H4 (cell line): ENCODE results near the gene UGDH. TPM values are rescaled to one million over a fixed set of nuclear protein-coding genes. Genes with fewer than 3 reads are reported as not detected.
A peak's percentile ranks its signal among the peaks of the same experiment; 100 is the strongest.
"Not testable (repeated sequence)": the region's sequence is repeated elsewhere in the genome, so short reads cannot be mapped to it uniquely, and the experiment has no call there.

Source experiments
- DNase-seq: peaks from one replicate; pipeline ENCODE4 v3.0.0-alpha.2; 2015; ENCODE audit warnings: low spot score
- total RNA-seq: library from RNA; depleted of rRNA; stranded (reverse); fragments of >200 nt; shearing (Covaris generic); gene quantifications from 2 replicates; pipeline ENCODE4 v1.2.3, GENCODE V29; 2014

Gene UGDH
- total RNA-seq, 1 experiment from 2014 or later: 170 TPM

DNA sequence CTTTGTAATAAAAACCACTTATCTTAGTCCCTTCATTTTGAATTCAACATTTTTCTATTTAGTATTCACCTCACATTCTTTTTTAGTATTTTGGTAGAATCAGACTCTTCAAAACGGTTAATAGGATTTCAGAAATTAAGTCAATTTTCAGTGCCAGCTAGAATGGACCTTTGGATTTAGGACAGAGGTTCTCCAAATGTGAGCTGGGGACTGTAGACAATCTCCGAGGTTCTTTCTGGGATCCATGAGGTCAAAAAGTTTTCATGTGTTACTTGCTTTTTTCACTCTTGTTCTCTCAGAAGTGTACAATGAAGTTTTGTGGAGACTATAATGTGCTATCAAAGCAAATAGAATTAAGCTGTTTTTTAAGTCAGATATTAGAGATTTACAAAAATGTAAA is 2.3 kb upstream of the UGDH start:
- DNase-seq: no peak

DNA sequence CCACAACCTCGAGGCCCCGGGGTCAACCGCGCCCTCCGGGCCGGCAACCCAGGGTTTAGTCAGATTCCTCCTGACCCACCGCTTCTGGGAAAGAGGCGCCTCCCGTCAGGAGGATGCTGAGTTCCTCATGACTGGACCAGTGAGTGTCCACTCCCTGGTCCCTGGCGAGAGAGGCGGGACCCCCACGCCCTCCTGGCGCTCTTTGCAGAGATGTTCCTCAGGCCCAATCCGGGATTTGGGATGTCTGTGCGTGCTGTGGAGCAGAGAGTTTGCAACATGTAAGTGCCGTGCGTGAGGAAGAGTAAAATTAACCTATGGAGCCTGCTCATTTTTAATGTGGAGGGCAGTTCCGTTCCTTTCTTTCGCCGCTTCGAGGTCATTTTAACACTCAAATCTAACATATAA is 824 bp upstream of the UGDH start:
- no peak for DNase-seq

DNA sequence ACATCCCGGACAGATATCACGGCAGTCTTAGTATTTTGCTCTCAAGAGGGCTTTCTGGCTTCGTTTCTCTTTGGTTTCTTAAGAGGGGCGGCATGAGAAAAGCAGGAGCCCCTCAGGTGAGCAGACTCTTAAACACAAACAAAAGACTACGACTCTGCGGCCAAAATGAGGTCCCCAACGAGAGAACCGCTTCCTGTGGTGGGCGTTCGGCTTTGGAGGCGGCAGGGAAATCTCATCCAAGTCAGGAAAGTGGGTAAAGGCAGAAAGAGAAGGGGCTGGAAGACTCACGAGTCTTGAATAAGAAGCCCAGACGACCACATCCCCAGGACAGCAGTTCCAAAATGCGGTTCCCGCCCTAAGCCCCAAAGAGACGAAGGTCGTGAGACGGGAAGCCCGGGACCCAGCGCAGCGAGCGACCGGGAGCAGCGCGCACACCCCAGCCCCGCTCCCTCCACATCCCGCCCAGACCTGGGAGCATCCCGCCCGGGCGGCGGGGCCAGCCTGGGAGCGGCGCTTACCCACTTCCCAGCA is 409 bp downstream of the UGDH start:
- DNase-seq: peak; percentile 6

DNA sequence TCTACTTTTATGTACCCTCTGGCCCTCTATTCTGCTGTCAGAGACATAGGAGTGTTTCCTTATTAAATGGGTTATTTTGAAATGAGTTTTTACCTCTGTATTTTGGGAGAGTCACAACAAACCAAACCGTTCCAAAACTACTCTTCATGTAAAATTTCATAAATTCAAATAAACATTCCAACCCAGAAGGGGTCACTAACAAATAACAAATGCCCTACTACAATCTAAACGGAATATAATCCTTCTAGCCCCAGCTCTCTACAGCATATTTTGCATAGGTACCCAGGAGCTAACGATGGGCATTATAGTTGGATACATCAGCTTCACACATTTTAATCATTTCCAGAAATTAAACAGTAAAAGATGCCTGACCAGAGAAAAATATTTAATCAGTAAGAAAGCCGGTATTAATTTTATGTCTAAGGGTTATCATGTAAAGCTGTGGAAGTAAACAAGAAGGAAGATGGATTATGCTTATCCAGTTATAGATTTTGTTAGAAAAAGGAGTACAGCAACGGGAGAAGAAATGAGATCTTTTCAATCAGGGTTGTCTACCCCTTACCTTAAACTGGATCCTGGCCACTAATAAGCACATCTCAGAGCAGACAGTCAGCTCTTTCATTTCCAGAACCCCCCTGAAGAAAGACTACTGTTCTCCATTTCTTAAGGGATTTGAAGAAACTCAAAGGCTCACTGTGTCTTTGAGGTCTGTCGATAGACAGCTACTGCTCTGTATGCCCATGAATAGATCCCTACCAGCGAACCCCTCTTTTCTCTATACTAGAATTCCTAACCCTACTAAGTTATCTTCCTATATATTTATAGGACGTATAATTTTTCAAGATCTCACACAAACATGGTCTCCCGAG is 1.2 kb downstream of the UGDH start:
- no peak for DNase-seq

DNA sequence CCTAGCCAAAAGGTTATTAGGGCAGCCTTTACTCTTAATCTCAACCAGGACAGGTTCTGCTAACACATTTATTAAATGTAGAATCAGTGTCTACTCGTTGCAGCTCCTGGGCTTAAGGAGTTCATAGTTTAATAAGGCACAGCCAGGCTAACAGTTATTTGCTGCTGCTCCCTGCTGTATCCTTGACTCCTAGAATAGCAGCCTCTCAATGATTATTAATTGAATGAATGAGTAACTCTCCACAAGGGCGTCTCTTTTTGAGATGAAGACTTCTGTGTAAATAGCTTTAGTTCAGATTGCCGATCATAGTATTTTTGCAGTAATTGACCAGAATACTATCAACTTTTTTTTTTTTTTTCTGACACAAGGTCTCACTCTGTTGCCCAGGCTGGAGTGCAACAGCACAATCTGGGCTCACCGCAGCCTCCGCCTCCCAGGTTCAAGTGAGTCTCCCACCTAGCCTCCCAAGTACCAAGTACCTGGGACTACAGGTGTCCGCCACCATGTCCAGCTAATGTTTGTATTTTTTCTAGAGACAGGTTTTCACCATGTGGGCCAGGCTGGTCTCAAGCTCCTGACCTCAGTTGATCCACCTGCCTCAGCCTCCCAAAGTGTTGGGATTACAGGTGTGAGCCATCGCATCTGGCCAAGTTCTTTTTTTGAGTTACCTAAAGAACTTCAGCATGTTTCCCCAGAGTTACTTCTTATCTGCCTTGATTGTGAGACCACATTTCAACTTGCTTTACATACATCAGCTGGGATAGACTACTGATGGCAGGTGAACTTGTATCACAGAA is 2.9 kb downstream of the UGDH start:
- no peak for DNase-seq

DNA sequence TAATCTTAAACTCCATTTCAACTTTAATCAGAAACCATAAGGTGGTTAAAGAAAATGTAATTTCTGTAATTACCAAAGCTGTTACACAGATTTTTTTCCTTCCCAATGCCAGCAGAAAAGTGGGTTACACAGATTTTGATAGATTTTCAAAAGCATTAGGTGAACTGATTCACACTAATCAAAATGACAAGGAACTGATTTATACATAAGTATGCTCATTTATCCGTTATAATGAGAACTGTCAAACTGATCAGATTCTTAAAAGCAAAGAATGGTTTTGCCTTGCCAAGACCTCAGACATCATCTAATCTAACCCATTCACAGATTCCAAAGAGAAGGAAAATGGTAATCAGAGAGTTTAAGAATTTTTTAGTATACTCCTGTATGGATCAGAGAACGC is 5.2 kb downstream of the UGDH start:
- no peak for DNase-seq

DNA sequence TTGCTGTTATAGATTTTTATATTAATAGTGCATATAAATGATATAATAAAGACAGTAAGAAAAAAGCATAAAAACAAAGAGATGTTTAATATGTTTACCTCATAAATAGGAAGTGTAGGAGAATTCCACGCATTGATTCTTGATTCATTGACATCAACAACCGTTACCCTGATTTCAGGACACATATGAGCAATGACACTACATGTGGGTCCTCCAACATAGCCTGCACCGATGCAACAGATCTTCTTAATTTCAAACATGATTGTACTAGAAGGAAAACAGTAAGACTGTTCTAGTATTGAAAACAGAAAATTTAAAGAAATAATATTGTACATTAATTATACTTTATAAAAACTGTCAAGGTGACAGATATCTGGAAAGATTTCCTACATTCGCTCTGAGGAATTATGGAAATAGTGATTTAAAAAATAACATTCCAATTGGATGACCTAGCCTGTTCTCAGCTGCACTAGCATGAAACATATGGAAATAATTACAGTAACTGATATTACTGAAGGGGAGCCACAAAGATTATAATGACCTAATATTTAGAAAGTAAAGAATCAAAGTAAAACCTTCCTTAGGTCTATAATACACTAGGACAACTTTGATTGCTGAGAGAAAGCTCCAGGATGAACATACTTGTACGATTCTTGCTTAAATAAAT is 5.9 kb downstream of the UGDH start:
- DNase-seq: no peak

DNA sequence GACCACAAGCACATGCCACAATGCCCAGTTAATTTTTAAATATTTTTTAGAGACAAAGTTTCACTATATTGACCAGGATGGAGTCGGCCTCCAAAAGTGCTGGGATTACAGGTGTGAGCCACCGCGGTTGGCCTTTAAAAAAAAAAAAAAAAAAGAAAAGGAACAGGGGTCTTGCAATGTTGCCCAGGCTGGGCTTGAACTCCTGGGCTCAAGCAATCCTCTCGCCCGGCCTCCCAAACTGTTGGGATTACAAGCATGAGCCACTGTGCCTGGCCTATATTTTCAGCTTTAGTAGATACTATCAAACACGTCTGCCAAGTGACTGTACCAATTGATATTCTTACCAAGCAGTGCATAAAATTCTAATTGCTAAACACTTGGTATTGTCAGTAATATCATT is 8.8 kb downstream of the UGDH start:
- DNase-seq: no peak

DNA sequence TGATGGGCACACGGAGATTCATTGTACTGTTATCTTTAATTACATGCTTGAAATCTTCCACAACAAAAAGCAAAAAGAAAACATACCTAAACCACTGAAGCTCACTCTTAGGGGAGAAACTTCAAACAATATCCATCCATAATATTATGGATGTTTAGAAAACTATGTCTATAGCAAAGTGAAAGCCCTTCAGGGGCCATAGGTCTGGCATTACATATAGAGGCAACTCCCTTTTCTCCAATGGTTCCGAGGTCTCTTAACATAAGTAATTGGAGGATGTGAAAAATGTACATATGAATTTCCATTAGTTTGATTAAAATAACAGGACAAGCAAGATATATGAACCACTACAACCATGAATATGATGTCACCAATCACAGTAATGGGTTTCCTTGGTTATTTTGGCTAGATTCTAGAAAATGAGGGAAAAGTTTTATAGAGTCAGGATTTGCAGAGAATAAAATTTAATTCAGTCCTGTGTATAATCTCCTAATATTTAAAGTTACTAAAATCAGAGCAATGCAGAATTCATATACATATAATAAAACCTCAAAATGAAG is 10.8 kb downstream of the UGDH start:
- no peak for DNase-seq

DNA sequence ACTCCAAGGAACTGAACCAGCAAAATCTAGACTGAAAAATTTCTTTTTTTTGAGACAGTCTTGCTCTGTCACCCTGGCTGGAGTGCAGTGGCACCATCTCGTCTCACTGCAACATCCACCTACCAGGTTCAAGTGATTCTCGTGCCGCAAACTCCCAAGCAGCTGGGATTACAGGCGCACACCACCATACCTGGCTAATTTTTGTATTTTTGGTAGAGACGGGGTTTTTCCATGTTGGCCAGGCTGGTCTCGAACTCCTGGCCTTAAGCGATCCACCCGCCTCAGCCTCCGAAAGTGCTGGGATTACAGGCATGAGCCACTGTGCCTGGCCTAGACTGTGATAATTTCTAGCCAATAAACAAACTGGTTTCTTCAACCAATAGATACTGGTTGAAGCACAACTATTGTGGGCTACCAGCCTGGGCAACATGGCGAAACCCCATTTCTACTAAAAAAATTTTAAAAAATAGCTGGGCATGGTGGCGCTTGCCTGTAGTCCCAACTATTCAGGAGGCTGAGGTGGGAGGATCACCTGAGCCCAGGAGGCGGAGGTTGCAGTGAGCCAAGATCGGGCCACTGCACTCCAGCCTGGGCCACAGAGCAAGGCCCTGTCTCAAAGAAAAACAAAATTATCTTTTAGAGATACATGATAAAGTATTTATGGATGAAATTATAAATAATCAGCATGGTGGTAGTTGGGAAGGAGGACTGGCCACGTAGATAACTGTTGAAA is 11.4 kb downstream of the UGDH start:
- DNase-seq: not testable (repeated sequence)

DNA sequence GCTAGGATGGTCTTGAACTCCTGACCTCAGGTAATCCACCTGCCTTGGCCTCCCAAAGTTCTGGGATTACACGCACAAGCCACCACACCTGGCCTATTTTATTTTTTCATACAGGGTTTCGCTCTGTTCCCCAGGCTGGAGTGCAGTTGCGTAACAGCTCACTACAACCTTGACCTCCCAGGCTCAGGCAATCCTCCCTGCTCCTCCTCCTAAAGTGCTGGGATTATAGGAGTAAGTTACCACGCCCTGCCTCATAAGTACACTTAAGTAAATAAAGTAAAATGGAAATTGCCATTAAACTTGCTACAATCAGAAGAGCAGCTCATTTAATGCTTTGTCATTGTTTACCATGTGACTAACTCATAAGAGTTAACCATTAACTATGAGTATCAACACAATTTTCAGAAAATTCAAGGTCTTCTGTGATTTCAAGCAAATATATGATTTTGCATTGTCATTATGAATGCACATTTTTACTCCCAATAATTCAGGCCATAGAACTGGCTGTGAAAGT is 12.3 kb downstream of the UGDH start:
- DNase-seq: peak; percentile 91

DNA sequence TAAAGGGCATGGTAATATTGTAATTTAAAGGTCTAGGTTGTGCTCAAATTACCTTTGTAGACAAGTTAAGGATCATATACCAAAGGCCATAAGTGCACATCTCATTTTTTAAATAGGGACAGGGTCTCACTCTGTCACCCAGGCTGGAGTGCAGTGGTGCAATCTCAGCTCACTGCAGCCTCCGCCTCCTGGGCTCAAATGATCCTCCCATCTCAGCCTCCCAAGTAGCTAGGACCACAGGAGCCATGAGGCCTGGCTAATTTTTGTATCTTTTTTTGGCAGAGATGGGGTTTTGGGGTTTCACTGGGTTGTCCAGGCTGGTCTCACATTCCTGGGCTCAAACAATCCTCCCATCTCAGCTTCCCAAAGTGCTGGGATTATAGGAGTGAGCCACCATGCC is 13.0 kb downstream of the UGDH start:
- DNase-seq: not testable (repeated sequence)

DNA sequence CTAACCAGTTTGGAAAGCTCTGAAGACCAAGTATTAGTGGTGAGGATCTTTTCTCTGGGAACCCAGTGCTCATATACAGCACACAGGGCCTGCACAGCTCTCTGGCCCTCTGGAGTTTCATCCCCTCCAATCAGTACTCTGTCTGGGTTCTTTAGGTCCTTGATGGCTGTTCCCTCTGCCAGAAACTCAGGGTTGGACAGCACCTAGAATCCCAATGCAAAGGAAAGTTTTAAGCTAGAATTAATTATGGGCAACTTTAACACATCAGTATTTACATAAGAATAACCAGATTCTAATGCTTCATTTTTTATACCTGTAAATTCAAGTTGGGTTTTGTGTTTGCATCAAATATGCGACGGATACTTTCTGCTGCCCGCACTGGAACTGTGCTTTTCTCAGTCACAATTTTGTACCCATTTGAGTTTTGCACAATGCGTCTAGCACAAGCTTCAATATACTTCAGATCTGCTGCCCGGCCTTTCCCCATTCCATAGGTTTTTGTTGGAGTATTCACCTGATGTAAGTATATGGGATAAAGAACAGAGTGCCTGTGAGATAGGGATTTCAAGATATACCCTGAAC is 16.8 kb downstream of the UGDH start:
- no peak for DNase-seq

DNA sequence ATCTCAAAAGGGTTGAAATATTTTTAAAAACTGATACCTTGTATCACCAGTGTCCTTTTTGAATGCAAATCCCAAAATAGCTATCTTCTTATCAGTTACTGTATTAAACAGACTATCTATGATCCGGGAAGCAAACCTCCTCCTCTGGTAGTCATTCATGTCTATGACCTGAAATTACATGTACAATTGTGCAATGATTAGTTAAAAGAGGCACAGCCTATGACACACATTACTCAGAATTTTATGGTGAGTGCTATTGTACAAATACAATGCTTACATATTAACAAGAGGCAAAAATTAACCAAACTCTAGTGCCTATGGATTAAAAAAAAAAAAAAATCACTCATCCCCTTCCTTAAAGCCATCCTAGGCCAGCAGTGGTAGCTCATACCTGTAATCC is 21.7 kb downstream of the UGDH start:
- no peak for DNase-seq

DNA sequence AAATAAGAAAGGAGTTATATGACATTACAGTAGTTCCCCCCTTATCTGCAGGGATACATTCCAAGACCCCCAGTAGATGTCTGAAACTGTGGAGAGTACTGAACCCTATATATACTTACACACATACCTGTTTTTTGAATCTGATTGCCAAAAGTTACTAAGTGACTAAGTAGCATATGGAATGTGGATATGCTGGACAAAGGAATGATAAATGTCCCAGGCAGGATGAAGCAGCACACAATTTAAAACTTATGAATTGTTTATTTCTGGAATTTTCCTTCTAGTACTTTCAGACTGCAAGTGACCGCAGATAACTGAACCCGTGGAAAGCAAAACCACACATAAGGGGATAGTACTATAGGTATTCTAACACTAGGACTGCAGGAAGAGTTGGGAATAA is 22.7 kb downstream of the UGDH start:
- no peak for DNase-seq

DNA sequence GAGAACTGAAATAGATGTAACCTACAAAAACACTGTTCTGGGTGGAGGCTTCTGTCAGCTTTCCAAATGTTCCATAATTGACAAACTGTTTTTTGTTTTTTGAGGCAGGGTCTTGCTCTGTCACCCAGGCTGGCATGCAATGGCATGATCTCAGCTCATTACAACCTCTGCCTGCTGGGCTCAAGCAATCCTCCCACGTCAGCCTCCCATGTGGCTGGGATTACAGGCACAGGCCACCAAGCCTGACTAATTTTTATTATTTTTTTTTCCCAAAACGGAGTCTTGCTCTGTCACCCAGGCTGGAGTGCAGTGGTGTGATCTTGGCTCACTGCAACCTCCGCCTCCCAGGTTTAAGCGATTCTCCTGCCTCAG is 24.6 kb downstream of the UGDH start:
- DNase-seq: not testable (repeated sequence)

DNA sequence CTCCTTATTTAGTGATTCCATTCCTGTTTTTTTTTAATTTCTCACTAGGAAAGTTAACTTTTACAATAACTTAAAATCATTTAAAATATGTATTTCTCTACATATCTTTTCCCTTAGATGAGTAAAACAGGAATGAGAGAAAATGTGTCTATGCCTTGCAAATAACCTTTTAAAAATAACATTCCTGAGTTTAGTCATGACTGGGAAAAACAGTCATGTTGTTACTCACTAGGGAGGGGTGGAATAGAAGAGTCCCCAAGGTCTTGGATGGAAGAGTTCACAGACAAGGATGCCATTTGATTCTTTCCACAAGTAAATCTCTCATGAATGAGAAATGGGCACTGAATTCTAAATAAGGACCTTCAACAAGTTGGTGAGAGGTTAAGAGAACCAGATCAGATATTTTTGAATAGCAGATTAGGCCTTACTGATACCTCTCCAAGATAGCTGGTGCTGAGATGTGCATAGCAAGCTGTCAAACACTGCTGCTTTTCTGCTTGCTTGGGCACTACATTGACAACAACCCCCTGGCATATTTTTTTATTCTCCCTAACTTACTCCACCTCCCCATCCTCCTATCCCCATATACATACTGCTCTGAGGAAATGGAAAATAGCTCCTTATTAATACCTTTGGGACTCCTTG is 25.1 kb downstream of the UGDH start:
- DNase-seq: no peak

DNA sequence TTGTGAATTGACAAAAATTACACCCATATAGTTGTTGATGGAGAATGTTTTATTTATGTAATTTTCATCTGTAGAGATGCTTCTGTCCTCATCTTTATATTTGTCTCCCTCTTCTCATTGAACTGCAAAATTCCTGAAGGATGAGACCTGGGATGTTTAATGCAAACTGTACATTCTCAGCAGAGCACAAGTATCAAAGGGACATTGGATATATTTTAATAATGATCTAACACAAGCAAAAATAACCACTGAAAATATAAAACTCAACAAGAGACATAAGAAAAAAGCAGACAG is 28.6 kb downstream of the UGDH start:
- DNase-seq: no peak

DNA sequence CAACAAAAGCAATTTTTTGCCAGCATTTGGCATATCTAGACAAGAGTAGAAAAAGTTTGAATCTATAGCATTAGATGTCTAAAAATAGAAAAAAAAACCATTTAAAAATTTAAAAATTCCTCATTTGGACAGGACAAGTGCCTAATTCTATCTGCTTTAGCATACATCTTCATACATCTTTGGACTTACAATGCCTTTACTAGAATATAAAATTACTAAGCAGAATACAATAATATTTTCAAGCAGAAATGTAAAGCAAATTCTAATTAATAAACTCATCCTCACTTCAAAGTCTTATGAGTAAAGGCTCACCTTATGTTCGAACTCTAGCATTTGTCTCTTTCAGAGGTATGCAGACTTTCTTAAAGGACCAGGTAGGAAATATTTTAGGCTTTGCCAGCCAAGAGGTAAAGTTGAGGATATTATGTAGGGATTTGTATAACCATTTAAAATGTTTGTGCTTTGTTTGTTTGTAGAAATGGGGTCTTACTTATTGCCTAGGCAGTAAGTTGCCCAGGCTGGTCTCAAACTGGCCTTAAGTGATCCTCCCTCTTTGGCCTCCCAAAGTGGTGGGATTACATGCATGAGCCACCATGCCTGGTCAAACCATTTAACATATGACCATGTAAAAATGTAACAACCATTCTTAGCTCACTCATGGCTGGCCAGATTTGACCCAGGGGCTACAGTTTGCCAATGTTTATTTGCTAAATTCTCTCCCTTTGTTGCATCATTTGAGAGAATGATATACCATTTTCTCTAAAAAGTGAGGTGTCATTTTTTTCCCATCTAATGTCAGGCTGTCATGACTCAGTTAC is 29.1 kb downstream of the UGDH start:
- no peak for DNase-seq
